Esophagus mucosa (tissue), 1 donor: ENCODE data around the gene PCGF1. TPM values are rescaled to one million over a fixed set of nuclear protein-coding genes. Genes with fewer than 3 reads are reported as not detected.
"Not testable (repeated sequence)": the region's sequence is repeated elsewhere in the genome, so short reads cannot be mapped to it uniquely, and the experiment has no call there.

Source experiments
- ATAC-seq: fragments of 200-7000 bp; cut with Tn5 transposase; one replicate; pipeline ENCODE4 v1.9.1; 2020
- total RNA-seq: library from RNA; stranded (reverse); gene quantifications from one replicate; pipeline ENCODE4 v1.2.4, GENCODE V29; 2023
- donor health status: DM: yes; HTN: yes; CAD: no.

PCGF1 gene
- total RNA-seq, 1 donor from 2014 or later: 20.6 TPM

DNA sequence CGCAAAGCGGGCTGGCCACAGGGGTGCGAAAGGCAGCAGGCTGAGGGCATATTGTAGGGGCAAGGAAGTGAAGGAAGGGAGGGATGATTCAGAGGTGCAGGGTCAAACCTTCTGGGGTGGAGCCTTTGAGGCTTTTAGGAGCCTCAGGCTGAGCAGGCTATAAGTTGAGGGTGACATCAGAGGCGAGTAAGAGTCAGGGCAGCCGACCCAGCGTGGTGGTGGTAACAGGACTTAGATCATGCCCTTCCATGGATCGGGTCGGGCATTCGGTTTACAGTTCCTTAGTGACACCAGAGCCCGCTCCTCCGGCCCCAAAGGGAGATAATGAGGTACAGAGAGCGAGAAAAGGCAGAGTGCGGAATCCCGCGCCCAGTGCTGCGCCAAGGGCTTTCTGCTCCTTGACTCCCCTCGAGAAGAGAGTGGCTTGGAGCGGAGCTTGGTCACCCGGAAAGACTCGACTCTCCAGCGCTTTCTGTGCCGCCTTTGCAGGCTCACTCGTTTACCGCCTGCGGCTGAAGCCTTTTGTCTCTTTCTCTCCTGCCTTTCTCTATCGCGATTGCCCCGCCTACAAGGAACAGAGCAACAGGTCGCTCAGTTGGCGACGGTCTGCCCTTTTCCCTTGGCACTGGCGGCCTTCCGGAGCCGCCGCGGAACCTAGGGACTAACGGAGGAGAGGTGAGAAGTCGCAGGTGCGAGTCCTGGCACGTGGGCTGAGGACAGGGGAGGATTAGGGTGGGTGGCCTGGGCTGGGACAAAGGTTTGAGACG is 8.8 kb downstream of the PCGF1 start:
- ATAC-seq: peak; percentile 63

- ATAC-seq: peak; percentile 41
These were observed 9.6 kb downstream of the PCGF1 start for GRCh38 chr2:74497777-74498499.

- no peak for ATAC-seq
These were observed 10.3 kb downstream of the PCGF1 start for GRCh38 chr2:74496997-74497776.

DNA sequence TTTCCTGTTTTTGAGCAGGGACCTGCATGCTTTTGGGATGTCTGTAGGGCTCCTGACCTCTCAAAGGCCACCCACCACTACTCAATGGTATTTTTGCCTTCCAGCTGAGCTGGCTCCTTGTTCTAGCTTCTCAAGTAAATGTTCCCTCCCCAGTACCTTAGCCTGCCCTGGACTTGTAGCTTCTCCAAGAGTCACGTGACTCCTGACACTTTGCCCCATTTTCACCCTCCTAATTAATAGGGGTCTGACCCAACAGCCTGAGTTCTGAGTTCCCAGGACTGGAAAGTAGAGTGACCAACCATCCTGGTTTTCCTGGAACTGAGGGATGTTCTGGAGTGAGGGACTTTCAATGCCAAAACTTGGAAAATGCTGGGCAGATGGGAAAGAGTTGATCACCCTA is 12.1 kb downstream of the PCGF1 start:
- no peak for ATAC-seq

DNA sequence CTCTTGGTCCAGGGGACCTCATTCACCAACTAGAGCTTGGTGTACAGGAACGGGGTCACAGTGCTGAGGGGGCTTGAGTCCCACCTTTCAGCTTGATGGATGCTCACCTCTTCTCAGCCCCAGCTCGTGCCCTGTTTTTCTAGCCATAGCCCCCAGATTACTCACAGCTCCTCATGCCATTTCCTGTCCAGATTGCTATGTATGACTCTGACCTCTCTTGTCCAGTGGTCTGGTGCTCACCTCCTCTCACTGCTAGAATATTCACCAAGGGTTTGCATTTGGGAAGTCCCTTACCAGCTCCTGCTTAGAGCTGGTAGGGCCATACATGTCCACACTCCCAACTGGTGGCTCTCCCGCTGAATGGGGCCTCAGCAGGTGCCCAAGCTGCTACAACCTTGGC is 13.9 kb downstream of the PCGF1 start:
- ATAC-seq: no peak

- ATAC-seq: no peak
These were observed 15.6 kb downstream of the PCGF1 start for GRCh38 chr2:74491648-74492544.

GRCh38 chr2:74489906-74490305 is 17.6 kb downstream of the PCGF1 start:
- ATAC-seq: no peak

- no peak for ATAC-seq
These were observed 18.6 kb downstream of the PCGF1 start for GRCh38 chr2:74488643-74489481.

GRCh38 chr2:74486141-74486540 is 21.4 kb downstream of the PCGF1 start:
- ATAC-seq: no peak

DNA sequence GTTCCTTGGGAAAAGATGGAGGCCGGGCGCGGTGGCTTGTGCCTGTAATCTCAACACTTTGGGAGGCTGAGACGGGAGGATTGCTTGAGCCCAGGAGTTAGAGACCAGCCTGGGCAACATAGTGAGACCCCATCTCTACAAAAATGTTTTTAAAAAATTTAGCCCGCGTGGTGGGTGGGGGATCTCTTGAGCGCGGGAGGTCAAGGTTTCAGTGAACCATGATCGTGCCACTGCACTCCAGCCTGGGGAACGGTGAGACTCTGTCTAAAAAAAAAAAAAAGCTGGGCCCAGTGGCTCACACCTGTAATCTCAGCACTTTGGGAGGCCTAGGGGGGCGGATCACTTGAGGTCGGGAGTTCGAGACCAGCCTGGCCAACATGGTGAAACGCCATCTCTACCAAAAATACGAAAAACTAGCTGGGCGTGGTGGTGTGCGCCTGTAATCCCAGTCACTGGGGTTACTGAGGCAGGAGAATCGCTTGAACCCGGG is 23.8 kb downstream of the PCGF1 start:
- ATAC-seq: not testable (repeated sequence)

DNA sequence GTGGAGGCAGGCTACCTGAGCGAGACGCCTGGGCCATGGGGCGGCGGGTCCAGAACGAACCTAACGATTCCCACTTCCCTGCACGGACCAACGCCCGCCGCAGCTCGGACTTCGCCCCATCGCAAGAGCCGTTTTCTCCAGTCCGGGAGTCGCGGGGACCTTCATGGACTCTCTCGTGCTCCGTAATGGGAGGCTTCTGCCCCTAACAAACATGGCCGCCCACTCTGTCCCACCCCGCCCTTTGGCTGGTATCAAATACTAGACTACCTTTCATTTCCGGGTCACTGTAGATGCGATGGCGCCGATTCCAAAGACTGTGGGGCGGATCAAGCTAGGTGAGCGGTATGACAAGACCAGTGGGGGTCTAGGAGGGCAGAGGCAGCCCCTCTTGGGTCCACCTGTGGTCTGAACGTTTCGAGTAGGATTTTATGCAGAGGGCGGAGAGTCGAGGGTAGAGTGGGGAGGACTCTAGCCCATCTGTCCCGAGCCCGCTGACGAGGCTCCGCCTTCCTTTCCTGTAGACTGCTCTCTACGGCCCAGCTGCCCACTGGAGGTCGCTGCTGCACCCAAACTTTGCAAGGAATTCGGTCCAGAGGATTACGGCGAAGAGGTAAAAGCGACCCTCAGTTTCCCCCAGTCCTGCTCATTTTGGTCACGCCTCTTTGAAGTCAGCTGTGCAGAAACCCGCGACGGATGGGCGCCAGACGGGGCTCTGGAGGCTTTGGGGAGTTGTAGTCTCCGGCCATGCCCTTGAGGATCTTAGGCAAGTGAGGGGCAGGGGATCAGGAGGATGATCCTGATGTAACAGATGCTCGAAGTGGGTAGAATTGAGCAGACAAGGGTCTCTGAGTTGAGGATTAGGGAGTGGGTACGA is 24.5 kb downstream of the PCGF1 start, which contains the start of the genes CCDC142 and TTC31:
CCDC142 (minus strand) TSS at position 198 of the 874 bp plus-strand sequence; CDS start at position 37, 161 bp downstream.
TTC31 (plus strand) TSS at position 281 of the 874 bp plus-strand sequence; CDS start at position 296, 15 bp downstream.
- peak; percentile 98 for ATAC-seq

DNA sequence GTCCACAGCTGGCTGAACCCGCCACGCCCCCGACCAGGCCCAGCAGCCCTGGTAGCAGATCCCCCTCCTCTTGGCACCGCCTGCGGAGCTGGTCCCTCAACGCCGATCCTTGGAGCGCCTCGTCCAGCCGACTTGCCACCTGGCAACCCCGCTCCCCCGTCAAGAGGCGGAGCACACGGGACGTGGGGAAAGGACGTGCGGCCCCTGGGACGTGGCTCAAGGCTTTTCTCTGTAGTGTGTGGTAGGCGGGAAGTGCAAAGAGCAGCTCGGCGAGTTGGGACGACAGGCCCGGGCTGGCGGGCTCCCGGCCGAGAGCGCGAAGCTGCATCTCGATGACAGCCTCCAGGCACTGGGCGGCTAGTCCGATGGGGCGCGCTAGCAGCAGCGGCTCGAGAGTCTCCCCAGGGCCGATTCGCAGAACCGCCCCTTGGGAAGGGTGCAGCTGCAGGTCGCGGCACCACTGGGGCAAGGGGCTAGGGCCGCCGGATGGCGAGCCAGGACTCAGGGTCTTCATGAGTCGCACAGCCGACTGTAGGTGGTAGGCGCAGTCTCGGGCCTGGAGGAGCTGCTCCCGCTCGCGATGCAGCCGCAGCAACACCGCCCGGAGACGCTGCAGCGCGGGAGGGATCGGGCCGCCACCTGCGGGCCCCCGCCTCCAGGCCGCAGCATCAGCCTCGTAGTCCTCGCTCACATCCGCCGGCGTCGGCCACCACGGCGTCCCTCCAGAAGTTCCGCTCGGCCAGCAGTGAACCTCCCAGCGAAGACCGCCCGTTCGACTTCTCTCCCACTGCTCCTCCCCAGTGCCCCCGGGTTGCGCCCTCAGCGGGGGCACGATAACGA is 25.3 kb downstream of the PCGF1 start:
- peak; percentile 51 for ATAC-seq

DNA sequence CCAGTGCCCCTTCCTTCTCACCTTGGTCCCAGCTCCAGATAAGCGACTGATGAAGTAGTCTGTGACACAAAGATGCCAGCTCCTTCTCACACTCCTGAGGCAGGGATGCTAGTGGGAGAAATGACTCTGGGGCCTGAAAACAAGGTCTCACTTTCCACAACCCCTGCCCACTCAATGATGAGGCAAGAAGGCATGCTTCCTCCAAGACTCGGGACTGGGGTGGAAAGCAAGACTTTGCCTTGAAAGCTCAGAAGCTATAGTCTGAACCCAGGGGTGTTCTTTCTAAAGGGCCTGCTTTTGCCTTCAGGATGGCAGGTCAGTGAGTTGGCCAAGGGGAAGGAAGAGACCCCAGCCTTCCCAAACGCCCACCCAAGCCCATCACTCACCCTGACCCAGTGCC is 26.1 kb downstream of the PCGF1 start:
- ATAC-seq: no peak

- ATAC-seq: no peak
These were observed 32.6 kb downstream of the PCGF1 start for GRCh38 chr2:74474899-74475298.

DNA sequence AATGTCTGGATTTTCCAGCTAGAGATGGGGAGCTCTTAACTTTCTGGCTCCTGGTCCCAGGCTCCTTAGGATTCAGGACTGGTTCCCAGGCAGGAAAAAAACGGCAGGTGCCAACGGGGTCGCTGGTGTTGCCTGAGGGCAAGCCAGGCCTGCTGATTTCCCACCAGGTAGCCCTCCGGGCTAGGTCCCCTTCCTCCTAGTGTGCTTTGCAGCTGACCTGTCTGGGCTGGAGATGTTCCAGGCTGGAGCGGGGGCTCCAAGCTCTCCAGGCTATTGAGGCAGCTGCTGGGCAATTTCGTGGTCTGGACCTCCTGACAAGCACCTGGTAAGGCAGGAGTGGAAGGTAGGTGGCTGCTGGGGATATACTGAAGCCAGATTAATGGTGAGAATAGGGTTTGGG is 33.0 kb downstream of the PCGF1 start:
- no peak for ATAC-seq

- peak; percentile 4 for ATAC-seq
These were observed 34.6 kb downstream of the PCGF1 start for GRCh38 chr2:74472945-74473258.

GRCh38 chr2:74472086-74472944 is 35.2 kb downstream of the PCGF1 start, which contains the start of gene MRPL53:
MRPL53 (minus strand) TSS chr2:74472680; CDS start chr2:74472660, 20 bp downstream.
- peak; percentile 95 for ATAC-seq
